KMS-11 (cell line): ENCODE results near the gene NCAM2.

Source experiments
- H2AFZ ChIP-seq: fragments of 200-600 bp; sonication (generic); 2 replicates; pipeline ENCODE4 v1.6.1; 2016; ENCODE audit warnings: antibody characterized with exemption, mixed run types, low read depth
- H3K27ac ChIP-seq: fragments of 200-600 bp; sonication (generic); 2 replicates; pipeline ENCODE4 v1.6.1; 2016; ENCODE audit warnings: mild to moderate bottlenecking, mixed run types
- H3K27me3 ChIP-seq: fragments of 200-600 bp; sonication (generic); 2 replicates; pipeline ENCODE4 v1.6.1; 2017; ENCODE audit warnings: mild to moderate bottlenecking, low read depth, mixed run types, moderate library complexity; ENCODE audit not compliant: insufficient read depth
- H3K36me3 ChIP-seq: fragments of 200-600 bp; sonication (generic); 2 replicates; pipeline ENCODE4 v1.6.1; 2017; ENCODE audit warnings: mild to moderate bottlenecking, mixed run types; ENCODE audit not compliant: insufficient read depth
- H3K4me1 ChIP-seq: fragments of 200-600 bp; sonication (generic); 2 replicates; pipeline ENCODE4 v1.6.1; 2016; ENCODE audit warnings: mild to moderate bottlenecking, low read depth, mixed run types; ENCODE audit not compliant: poor library complexity, severe bottlenecking
- H3K4me2 ChIP-seq: fragments of 200-600 bp; sonication (generic); 2 replicates; pipeline ENCODE4 v1.7.0; 2016; ENCODE audit warnings: mild to moderate bottlenecking, mixed run types
- H3K4me3 ChIP-seq: fragments of 200-600 bp; sonication (generic); IDR thresholded peaks from 2 replicates; pipeline ENCODE4 v1.6.1; 2017; ENCODE audit warnings: low read depth, low read length, mixed read lengths; ENCODE audit not compliant: insufficient read depth
- H3K79me2 ChIP-seq: fragments of 200-600 bp; sonication (generic); 2 replicates; pipeline ENCODE4 v1.6.1; 2016; ENCODE audit warnings: low read depth, mixed run types; ENCODE audit not compliant: insufficient read depth
- H3K9ac ChIP-seq: fragments of 200-600 bp; sonication (generic); 2 replicates; pipeline ENCODE4 v1.6.1; 2016; ENCODE audit warnings: mild to moderate bottlenecking, mixed run types
- H4K20me1 ChIP-seq: fragments of 200-600 bp; sonication (generic); 2 replicates; pipeline ENCODE4 v1.6.1; 2016; ENCODE audit warnings: mild to moderate bottlenecking, mixed run types; ENCODE audit not compliant: insufficient read depth
- CTCF ChIP-seq: fragments of 200-600 bp; sonication (generic); conservative IDR thresholded peaks from 2 replicates; pipeline ENCODE4 v1.6.1; 2017; ENCODE audit warnings: low read depth, mild to moderate bottlenecking, antibody characterized with exemption, low read length, moderate library complexity, mixed read lengths

Gene NCAM2

GRCh38 chr21:21177353-21177986, 179.3 kb downstream of the NCAM2 start:
- H3K27ac ChIP-seq, result no peak overlapping the region
- no peaks in the 10 kb centered on the region for H3K36me3 ChIP-seq
- H3K79me2 ChIP-seq, result no peaks in the 10 kb centered on the region
- H3K4me2 ChIP-seq, result no peak overlapping the region
- H4K20me1 ChIP-seq, result no peaks in the 10 kb centered on the region
- no peak overlapping the region for H3K4me3 ChIP-seq
- no peak overlapping the region for H2AFZ ChIP-seq
- peaks cover 7% of the 10 kb centered on the region for H3K4me1 ChIP-seq
- H3K9ac ChIP-seq, result no peak overlapping the region
- H3K27me3 ChIP-seq, result no peaks in the 10 kb centered on the region
- no peak for TF ChIP-seq CTCF

GRCh38 chr21:21179619-21180298, 181.6 kb downstream of the NCAM2 start:
- Histone ChIP-seq H3K4me3 (no peak overlapping the region), H3K27me3 (no peaks in the 10 kb centered on the region), H3K79me2 (no peaks in the 10 kb centered on the region), H3K27ac (no peak overlapping the region), H3K36me3 (no peaks in the 10 kb centered on the region), H4K20me1 (no peaks in the 10 kb centered on the region), H3K4me2 (no peak overlapping the region), H3K9ac (no peak overlapping the region), H2AFZ (no peak overlapping the region), H3K4me1 (peaks cover 7% of the 10 kb centered on the region)
- TF ChIP-seq CTCF, result no peak

GRCh38 chr21:21182401-21183010, 184.3 kb downstream of the NCAM2 start:
- Histone ChIP-seq H3K4me2 (no peak overlapping the region), H3K4me3 (no peak overlapping the region), H3K27me3 (no peaks in the 10 kb centered on the region), H3K4me1 (no peaks in the 10 kb centered on the region), H2AFZ (no peak overlapping the region), H3K27ac (no peak overlapping the region), H3K9ac (no peak overlapping the region), H3K79me2 (no peaks in the 10 kb centered on the region), H3K36me3 (no peaks in the 10 kb centered on the region), H4K20me1 (no peaks in the 10 kb centered on the region)
- no peak for TF ChIP-seq CTCF

GRCh38 chr21:21183092-21183491, 184.9 kb downstream of the NCAM2 start:
- no peaks in the 10 kb centered on the region for H3K27me3 ChIP-seq
- no peak overlapping the region for H3K4me2 ChIP-seq
- no peak overlapping the region for H2AFZ ChIP-seq
- no peaks in the 10 kb centered on the region for H3K36me3 ChIP-seq
- H3K4me3 ChIP-seq, result no peak overlapping the region
- H3K27ac ChIP-seq, result no peak overlapping the region
- TF ChIP-seq CTCF, result no peak
- no peaks in the 10 kb centered on the region for H3K4me1 ChIP-seq
- no peaks in the 10 kb centered on the region for H4K20me1 ChIP-seq
- no peaks in the 10 kb centered on the region for H3K79me2 ChIP-seq
- H3K9ac ChIP-seq, result no peak overlapping the region
